GM19463 (cell line): Measurements from ENCODE around the gene KIF19.
"Not testable (repeated sequence)": the region's sequence is repeated elsewhere in the genome, so short reads cannot be mapped to it uniquely, and the experiment has no call there.

ENCODE experiments used
- ATAC-seq: cut with Tn5 transposase; IDR thresholded peaks from one replicate; pipeline ENCODE4 v1.9.1; 2021; ENCODE audit warnings: mild to moderate bottlenecking, moderate library complexity; ENCODE audit not compliant: unreplicated experiment

The KIF19 gene

GRCh38 chr17:74387365-74388218 lies 61.6 kb downstream of the KIF19 start:
- no peak for ATAC-seq

- no peak for ATAC-seq
Measured at GRCh38 chr17:74389084-74389753, 63.2 kb downstream of the KIF19 start.

- ATAC-seq = no peak
Measured at GRCh38 chr17:74389937-74390679, 64.1 kb downstream of the KIF19 start.

- ATAC-seq = no peak
Measured at GRCh38 chr17:74390680-74391653, 64.9 kb downstream of the KIF19 start.

- no peak for ATAC-seq
Measured at GRCh38 chr17:74391771-74392170, 65.7 kb downstream of the KIF19 start.

GRCh38 chr17:74392848-74393247 lies 66.8 kb downstream of the KIF19 start:
- no peak for ATAC-seq

- no peak for ATAC-seq
Measured at GRCh38 chr17:74393346-74393942, 67.4 kb downstream of the KIF19 start.

GRCh38 chr17:74394275-74394950 lies 68.4 kb downstream of the KIF19 start:
- no peak for ATAC-seq

- ATAC-seq = no peak
Measured at GRCh38 chr17:74394977-74395376, 69.0 kb downstream of the KIF19 start.

GRCh38 chr17:74396567-74396966 lies 70.5 kb downstream of the KIF19 start:
- ATAC-seq = no peak

GRCh38 chr17:74402048-74402447 lies 76.0 kb downstream of the KIF19 start:
- ATAC-seq = no peak

- ATAC-seq = no peak
Measured at GRCh38 chr17:74403512-74404137, 77.6 kb downstream of the KIF19 start.

GRCh38 chr17:74404218-74404617 lies 78.2 kb downstream of the KIF19 start:
- ATAC-seq = no peak

GRCh38 chr17:74404789-74405188 lies 78.8 kb downstream of the KIF19 start:
- ATAC-seq = no peak

- not testable (repeated sequence) for ATAC-seq
Measured at GRCh38 chr17:74405311-74405710, 79.3 kb downstream of the KIF19 start.
